PFSK-1 (cell line): ENCODE measurements around the gene TBXAS1.

ENCODE experiments used
- POLR2AphosphoS5 ChIP-seq: IDR thresholded peaks from 2 replicates; pipeline ENCODE4 v1.6.1; 2012; ENCODE audit warnings: low read depth, mild to moderate bottlenecking, control low read depth, low read length, moderate library complexity
- TAF1 ChIP-seq: IDR thresholded peaks from 2 replicates; pipeline ENCODE4 v1.6.1; 2012; ENCODE audit warnings: low read length, control low read depth, borderline replicate concordance; ENCODE audit not compliant: insufficient read depth

- TF ChIP-seq TAF1 (no peak), POLR2AphosphoS5 (no peak)
Observed at GRCh38 chr7:140060788-140061606, 231.9 kb downstream of the TBXAS1 start.
